GM18498 (cell line): ENCODE results near the gene FIGLA.
"Not testable (repeated sequence)": the region's sequence is repeated elsewhere in the genome, so short reads cannot be mapped to it uniquely, and the experiment has no call there.

ENCODE experiments used
- ATAC-seq: cut with Tn5 transposase; IDR thresholded peaks from one replicate; pipeline ENCODE4 v1.9.1; 2021; ENCODE audit warnings: mild to moderate bottlenecking, moderate library complexity; ENCODE audit not compliant: unreplicated experiment

Gene FIGLA

DNA sequence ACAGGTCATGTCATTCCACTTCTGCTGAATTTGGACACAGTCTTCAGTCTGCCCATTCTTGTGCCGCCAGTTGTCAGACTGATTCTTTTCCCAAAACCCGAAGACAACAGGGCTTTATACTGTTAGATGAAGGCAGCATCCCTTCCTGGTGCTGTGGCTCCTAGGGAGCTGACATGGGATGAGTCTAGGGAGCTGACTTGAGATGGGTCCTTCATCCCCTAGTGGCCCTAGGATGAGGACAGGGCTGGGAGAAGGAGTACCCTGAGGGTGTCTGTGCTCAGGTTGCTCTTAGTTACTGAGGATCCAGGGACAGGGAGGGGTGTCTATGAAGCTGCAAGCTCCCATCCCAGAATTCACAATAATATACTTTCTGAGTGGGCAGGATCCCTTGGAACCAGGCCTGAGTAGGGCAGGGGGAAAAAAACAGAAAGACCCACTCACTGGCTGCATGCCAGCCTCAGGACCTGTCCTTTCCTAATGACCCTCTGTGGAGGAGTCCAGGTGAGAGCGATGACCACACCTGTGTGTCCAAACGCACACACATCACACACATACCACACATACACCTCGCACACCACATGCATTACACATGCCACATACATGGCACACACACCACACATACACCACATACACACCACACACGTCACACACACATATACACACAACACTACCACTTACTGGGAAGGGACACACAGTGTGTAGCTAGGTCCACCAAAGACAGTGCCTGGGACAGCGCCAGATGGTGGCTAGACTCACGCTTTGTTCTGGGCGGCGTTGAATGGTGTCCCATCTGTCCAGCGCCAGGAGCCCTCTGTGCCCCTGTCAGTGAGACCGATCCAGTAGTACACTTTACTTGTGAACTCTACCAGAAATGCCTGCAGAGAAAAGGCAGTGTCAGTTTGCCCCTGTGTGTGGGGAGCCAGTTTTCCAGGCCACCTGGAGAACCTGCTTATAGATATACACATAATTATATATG, 18.8 kb upstream of the FIGLA start:
- no peak for ATAC-seq

DNA sequence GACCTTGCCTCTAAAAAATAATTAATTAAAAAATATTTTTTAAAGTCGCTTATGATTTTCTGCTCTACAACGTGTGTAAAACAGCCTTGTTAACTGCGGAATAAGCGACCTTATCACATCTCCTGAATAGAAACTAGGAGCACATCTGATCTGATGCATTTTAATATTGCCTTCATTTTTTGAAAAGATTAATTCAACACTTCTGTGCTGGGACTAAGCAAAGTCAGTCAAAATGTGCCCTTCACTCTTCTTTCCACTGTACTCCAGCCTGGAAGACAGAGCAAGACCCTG, 17.3 kb upstream of the FIGLA start:
- ATAC-seq, result no peak

DNA sequence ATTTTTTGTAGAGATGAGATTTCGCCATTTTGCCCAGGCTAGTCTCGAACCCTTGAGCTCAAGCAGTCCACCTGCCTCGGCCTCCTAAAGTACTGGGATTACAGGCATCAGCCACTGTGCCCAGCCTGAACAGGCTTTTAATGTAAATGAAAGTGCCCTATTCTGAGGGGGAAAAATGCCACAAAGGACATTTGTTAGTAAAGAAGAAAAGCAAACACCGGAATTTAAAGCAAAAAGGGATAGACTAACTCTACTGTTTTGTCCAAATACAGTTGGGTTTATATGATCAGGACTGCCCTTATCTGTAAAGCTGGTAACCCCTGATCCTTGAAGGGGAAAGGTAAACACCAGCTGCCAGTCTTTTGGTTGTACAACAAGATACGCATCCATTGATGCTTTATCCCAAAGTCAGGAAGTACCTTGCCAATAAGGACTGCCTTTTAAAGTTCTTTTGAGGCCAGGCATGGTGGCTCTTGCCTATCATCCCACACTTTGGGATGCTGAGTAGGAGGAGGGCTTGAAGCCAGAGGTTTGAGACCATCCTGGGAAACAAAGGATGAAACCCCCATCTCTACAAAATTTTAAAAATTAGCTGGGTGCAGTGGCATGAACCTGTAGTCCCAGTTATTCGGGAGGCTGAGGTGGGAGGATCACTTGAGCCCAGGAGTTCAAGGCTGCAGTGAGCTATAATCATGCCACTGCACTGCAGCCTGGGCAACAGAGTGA, 16.8 kb upstream of the FIGLA start:
- ATAC-seq, result no peak

DNA sequence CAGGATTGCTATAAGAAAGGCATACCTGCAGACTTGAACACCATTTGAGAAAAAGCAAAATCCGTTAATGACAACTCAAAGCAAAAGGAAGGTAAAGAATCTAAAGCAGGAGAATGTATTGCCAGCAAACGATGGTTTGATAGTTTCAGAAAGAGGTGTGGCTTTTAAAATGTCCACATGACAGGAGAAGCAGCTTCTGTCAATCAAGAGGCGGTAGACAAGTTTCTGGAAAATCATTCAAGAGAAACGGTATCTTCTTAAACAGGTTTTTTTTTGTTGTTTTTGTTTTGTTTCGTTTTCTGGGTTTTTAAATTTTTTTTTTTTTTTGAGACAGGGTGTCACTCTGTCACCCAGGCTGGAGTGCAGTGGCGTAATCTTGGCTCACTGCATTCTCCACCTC, 16.2 kb upstream of the FIGLA start:
- ATAC-seq, result no peak

DNA sequence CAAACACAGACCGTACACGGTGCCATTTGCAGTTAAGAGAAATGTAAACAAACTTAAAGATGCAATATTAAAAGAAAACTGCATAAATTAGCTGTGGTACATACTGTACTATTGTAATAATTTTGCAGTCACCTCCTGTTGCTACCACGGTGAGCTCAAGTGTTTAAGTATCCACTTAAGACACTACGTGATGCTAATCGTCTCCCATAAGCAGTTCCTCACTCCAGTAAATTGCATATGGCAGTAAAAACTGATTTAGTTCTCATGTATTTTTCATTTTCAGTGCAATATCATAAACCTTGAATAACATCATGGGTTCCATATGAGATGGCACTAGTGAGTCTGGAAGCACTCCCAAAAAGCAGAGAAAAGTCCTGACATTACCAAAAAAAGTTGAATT, 15.6 kb upstream of the FIGLA start:
- no peak for ATAC-seq

DNA sequence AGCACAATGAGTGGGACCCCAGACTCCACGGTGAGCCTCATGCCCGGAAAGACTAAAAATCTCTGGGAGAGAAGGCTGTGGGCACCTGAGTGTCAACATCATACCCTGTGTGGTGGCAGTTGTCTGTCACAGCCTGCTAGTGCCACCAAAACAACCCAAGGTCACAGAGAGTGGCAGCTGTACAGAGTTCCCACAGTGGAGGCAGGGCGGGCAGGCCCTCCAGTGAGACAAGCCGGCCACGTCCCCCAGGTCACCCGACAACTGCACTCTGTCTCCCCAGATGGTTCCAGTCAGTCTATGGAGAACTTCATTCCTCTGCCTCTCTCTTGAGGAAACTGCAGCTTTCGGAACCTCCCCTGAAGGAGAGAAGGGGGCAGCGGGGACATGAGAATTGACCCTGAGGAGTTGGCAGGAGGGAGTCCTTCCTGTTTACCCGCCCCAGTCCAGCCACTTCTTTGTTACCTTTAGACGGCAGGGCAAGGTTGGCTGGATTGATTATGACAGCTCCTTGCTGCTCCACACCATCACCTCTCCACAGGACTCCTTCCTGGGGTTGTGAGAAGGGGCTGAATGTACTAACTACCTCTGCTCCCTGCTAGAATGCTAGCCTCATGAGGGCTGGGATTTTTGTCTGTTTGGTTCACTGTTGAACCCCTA, 11.3 kb upstream of the FIGLA start:
- ATAC-seq, result no peak

DNA sequence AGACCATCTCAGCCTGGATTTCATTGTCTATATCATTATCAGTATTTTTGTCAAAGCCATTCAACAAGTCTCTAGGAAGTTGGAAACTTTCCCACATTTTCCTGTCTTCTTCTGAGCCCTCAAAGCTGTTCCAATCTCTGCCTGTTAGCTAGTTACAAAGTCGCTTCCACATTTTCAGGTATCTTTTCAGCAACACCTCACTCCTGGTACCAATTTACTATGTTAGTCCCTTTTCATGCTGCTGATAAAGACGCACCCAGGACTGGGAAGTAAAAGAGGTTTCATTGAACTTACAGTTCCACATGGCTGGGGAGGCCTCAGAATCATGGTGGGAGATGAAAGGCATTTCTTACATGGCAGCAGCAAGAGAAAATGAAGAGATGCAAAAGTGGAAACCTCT, 9.3 kb upstream of the FIGLA start:
- no peak for ATAC-seq

DNA sequence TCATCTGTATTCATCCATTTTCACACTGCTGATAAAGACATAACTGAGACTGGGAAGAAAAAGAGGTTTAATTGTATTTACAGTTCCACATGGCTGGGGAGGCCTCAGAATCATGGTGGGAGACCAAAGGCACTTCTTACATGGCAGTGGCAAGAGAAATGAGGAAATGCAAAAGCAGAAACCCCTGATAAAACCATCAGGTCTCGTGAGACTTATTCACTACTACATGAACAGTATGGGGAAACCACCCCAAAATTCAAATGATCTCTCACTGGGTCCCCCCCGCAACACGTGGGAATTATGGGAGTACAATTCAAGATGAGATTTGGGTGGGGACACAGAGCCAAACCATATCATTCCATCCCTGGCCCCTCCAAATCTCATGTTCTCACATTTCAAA, 7.6 kb upstream of the FIGLA start:
- not testable (repeated sequence) for ATAC-seq

DNA sequence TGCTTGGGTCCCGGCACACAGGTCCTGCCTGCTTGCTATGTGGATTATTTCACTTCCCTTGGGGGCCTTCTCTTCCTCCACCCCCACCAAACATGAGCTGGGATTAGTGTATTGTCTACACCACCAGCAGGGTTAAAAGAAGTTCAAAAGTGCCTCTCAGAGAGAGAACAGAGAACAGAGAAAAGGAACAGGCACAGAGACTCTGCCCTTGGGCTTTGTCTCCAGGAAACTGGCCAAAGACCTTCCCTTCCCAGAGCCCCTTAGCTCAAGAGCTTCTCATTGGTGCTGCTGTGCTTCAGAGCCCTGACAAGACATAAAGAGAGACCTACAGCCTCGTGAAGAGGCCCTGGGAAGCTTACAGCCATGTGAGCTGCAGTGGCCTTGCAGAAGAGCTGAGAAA, 7.1 kb upstream of the FIGLA start:
- ATAC-seq, result no peak

DNA sequence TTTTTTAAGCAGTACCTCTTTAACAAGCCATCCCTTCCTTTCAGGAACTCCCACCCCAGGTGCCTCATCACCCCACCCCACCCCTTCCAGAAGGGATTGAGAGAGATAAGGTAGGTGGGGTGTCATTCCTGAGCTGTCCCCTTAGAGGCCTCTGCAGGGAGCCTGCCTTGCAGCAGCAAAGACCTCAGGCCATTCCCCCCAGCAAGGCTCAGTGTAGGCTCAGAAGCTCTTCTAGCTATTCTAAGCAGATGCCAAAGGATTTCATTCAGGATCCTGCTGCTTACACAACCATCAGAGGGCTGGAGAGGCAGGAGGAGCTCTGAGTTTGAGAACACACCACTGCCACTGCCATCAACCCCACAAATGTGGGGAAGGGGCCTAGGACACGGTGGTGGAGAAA, 5.8 kb upstream of the FIGLA start:
- no peak for ATAC-seq

DNA sequence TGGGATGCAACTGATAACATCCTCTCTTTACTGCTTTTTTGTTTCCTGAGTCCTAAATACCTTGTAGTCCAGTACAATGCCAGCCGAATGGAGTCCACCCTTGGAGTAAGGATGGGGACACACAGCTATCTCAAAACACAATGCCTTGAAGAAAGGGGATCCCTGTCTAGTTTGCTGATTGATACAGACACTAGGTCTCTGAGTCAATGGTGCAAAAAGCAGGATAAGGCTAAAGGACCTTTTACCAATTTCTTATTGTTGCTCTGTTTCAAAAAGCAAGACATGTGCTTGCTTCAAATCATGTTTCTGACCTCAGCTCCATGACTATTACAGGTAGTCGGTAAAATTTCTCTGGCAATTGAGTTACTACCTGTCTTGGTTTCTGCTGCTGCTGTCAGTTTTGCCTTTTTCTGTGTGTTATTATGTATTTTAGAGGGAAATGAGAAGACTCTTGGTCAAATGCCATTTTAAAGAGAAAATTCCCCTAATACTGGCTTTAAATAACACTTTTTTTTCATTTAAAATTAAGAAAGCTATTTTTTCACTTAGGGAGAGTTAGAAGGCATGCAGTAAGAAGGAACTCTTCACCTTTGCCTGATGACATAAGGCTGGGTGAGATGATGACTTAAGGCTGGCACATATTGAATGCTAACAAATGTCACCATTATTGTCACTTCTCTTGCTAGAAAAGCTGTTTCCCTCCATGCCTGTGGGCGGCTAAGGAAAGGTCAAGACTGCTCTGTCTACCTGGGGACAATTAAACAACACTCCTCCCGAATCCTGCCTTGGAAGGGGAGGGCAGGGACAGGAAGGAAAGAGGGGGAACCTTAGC, 4.9 kb upstream of the FIGLA start:
- ATAC-seq, result no peak

DNA sequence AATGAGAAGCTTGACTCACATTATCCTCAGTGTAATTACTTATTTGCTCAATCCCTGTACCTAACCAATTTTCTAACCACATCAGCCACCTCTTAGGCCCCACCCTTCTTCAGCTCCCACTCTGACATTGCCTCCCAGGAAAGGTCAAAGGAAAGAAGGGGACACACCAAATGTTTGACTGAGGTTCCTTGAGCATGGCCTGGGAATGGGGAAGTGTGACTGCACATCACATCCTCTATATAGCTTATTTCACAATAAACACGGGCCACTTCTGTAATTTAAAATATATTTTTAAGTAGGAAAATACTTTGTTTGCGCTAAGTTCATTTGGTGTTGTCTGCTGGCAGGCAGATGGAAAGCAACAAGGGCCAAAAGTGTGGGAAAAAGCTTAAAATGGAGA, 3.0 kb upstream of the FIGLA start:
- no peak for ATAC-seq

DNA sequence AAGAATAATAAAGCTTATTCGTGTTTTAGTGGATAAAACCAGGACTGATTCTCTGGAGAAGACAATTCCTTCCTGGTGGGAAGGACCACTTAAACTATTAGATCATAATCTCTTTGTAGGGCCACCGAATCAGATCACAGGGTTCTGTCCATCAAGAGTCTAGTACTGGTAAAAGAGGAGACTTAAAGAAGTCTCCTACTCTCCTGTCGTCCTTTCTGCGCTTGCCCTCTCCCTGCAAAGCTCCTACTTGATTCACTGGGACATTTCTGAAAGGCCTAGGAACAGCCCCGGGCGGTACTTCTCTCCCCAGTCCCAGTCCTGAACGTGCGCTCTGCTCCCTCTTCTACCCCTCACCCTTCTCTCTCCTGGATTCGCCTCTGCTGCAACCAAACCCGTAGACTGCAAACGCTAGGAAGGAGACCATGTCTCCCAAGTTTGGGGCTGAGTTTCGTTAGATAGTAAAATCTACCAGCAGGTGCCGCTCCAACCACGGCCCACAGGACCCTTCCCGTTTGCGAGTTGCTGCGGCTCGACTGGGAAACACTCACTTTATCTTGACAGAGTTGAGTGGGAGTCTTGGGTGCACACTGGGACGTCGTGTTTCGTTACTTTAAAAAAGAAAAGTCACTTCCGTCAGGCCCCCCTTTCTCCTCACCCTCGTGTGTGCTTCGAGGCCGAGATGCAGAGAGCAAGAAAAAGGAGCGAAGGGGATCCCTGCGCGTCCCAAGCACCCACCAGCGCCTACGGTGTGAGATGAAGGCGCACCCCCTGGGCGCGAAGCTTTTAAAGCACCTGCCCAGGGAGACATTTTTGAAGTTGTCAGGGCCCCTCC, 923 bp downstream of the FIGLA start:
- ATAC-seq, result no peak

DNA sequence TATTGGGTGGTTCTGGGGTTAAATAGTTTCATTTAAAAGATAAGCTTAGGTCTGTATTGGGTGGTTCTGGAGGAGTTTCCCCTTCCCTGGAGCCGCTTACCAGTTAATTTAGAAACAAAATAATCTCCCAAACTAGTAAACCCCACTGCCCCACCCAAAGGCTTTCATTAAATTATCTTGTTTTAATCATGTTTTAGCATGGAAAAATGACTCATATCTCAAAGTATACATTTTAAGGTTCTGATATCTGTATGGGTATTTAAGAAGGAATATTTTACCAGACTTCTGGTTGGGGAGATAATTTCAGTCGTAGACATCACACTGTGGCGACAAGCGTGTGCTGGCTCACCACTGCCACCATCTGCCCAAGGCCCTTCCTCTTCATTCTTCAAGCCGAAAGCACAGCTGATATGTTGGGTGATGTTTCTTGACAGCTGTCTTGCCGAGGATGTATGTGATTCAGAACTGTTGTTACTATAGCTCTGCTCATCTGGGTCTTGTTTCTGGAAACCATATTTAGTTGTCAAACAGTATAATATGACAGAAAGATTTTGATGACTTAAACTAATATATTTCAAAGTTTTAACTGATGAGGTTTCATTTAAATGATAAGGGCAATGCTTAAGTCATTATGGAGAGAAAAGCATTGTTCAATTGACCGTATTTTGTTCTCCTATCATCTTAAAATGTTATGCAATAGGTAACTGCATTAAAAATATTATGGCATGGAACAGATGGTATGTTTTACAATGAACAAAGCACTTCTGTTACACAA, 5.1 kb downstream of the FIGLA start:
- no peak for ATAC-seq

DNA sequence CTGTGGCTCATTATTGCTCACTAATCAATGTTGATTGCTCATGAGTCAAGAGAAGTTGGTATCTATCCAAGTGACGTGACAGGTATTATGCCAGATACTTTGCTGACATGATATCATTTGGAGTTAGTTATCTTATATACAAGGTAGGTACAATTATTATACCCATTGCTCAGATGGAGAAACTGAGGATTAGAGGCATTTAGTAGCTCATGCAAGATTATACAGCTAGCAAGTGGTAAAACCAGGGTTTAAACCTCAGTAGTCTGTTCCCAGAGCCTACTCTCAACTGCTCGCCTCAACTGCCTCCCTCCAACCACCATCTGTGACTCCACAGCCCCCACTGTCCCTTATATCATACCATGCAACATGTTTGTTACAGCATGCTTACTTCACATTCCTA, 6.1 kb downstream of the FIGLA start:
- no peak for ATAC-seq

DNA sequence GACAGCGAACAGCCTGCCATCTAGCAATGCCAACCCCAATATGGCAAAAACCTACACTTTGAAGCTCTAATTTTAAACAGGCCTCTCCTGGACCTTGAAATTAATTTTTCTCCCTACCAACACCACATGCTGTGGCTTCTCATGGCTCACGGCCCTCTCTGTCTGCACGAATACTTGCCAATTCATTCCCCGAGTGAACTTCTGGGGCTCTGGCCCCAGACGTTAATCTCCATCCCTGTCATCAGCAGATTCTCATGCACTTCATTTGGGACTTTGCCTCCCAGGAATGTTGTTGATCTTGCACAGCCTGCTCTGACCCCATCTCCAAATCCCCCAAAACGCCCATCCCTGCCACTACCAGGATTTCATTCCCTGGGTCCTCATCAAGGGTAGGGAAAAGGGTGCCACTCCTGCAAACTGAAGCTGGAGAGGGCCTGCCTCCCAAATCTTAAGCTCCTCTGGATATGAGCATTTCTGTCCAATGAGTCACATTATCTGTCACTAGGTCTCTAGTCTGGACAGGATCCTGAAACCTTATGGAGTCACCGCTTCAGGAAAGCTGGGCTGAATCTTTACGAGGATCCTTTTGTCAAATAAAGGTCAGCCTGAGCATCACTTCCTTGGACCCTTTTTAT, 10.4 kb downstream of the FIGLA start:
- ATAC-seq, result no peak

DNA sequence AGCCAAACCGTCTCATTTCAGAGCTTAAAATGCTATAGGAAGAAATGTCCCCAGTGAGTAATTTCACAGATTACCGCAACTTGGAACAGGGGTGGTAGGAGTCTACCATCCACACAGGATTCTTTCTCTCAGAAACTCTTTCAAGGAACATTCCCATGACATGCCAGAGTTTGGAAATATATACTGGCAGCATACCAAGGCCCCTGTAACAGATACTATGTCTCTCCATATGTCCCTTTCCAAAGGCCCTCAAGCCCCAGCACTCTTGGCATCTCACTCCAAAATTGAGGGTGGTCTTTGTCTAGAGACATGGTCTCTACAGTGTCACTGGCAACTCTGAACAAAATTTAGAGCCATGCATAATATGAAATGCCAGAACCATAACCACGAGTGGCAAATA, 11.0 kb downstream of the FIGLA start:
- ATAC-seq, result no peak

DNA sequence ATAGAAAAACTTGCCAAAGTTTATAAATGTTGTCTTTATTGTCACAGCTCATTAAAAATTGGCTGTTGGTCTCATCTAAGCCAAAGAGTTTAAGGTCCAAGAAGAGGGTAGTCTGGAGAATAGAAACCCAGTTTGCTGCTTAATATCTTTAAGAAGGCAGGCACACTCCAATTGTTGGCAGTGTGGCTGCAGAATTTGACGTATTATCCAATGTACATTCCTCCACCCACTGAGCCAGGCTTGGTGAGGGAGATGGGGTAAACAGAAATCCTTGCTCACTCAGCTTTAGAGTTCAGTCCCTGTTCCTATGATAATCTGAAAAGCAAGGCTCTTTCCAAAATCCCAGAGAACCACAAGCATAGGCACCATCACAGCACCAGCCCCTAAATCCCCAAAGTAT, 11.8 kb downstream of the FIGLA start:
- no peak for ATAC-seq

DNA sequence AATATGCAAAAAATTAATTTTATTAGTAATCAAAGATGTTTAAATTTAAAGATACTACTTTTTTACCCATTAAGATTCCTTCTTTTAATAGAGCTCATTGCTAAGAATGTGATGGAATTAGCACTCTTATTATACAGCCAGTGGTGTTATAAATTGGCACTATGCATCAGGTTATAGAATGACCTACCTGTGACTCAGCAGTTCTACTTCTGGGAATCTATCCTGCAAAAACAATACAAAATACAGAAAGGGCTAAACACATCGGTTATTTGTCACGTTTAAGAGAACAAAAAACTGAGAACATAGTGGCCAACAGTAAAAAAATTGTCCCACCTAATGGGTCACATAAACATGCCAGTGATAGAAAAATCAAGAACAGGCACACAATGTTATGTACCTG, 13.0 kb downstream of the FIGLA start:
- ATAC-seq, result no peak
